ENCODE results near the gene ARMCX4. TPM values are rescaled to one million over a fixed set of nuclear protein-coding genes. Genes with fewer than 3 reads are reported as not detected.

Gene ARMCX4
- total and polyA plus RNA-seq, 9 of the 15 experiments (the other 6 are each of a cell fraction or from before 2014, with no cell fraction given), result 0.11 TPM; not detected in 8

DNA sequence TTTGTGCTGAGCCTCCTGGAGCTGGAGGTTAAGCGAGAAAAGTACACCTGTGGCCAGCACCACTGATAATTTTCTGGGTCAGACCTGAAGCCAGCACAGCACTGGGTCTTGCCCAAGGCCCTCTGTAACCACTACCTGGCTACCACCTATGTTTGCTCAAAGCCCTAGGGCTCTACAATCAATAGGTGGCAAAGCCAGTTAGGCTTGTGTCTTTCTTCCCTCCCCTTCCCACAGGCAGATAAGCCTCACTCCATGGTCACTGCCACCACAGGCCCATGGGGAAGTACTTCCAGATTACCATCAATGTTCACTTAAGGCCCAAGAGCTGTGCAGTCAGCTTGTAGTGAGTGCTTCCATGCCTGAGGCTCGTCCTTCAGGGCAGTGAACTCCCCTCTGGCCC is 35.2 kb upstream of the ARMCX4 start:
- FAIRE-seq, result no peak
- ChIA-PET CTCF (ENCODE audit: low intra/inter-chr PET ratio) (no interaction called here), POLR2A (no interaction called here)
- Histone ChIP-seq H3K9ac (ENCODE audit: insufficient read depth in 1 of 2, low read depth in 2 of 2, low read length in 2 of 2) (no peak overlapping the region), H3K4me1 (replicated peaks in 1 of 2; ENCODE audit: control insufficient read depth in 2 of 2, insufficient read depth in 2 of 2, low read length in 2 of 2) (no peaks in the 10 kb centered on the region; a peak in 1 of 5 replicates), H3K4me2 (ENCODE audit: insufficient read depth, low read length) (no peak overlapping the region), H3K9me1 (ENCODE audit: control insufficient read depth, insufficient read depth, low read length) (no peaks in the 10 kb centered on the region), H3K36me3 (ENCODE audit: control insufficient read depth, insufficient read depth, low read length) (no peaks in the 10 kb centered on the region), H3K9me3 (replicated peaks; ENCODE audit: control insufficient read depth, insufficient read depth, low read depth, low read length) (no peaks in the 10 kb centered on the region), H3K27me3 (ENCODE audit: control insufficient read depth in 2 of 2, insufficient read depth in 2 of 2, low read length in 2 of 2) (no peaks in the 10 kb centered on the region), H2AFZ (ENCODE audit: low read depth, low read length) (no peak overlapping the region), H4K20me1 (replicated peaks; ENCODE audit: control insufficient read depth, insufficient read depth, low read length) (no peaks in the 10 kb centered on the region), H3K4me3 (no peak overlapping the region), H3K27ac (ENCODE audit: extremely low read depth, low read depth, low read length) (no peak overlapping the region), H3K79me2 (ENCODE audit: control insufficient read depth, insufficient read depth, low read length) (no peaks in the 10 kb centered on the region)
- WGBS (ENCODE audit: insufficient coverage, low coverage, missing lambda C conversion rate), result 0% methylated on average over 2 of the region's 2 CpGs
- no peak for ATAC-seq
- in situ Hi-C loops (cut with MboI) (no loop called here), intact Hi-C loops (cut with micrococcal nuclease) (no loop called here)
- DNase-seq (ENCODE audit: extremely low read depth in 1 of 4, low spot score in 3 of 4), result no peak
- no TSS peak for BruUV-seq (replicated peaks)
- TF ChIP-seq OTX1 (CRISPR knock-in tag; IDR thresholded peaks at IDR 0.05) (no peak), COPS2 (conservative IDR thresholded peaks at IDR 0.05) (no peak), ZNF695 (CRISPR knock-in tag; IDR thresholded peaks at IDR 0.05) (no peak), SRSF1 (IDR thresholded peaks at IDR 0.05; ENCODE audit: low read depth, low read length) (no peak), RB1 (IDR thresholded peaks at IDR 0.05; ENCODE audit: low read depth) (no peak), PHF21A (IDR thresholded peaks at IDR 0.05; ENCODE audit: borderline replicate concordance, low read depth) (no peak), SIN3B (IDR thresholded peaks at IDR 0.05; ENCODE audit: low read depth) (no peak), TEAD2 (tag; IDR thresholded peaks at IDR 0.05) (no peak), ZC3H8 (IDR thresholded peaks at IDR 0.05) (no peak), ATF1 (CRISPR knock-in tag; IDR thresholded peaks at IDR 0.05) (no peak), ATF1 (tag; IDR thresholded peaks at IDR 0.05) (no peak), NFE2 (IDR thresholded peaks at IDR 0.05; ENCODE audit: low read depth) (no peak), PURB (CRISPR knock-in tag; IDR thresholded peaks at IDR 0.05; ENCODE audit: low read depth) (no peak), JUND (IDR thresholded peaks at IDR 0.05; ENCODE audit: borderline replicate concordance, low read depth, low read length) (no peak), JUND (tag; IDR thresholded peaks at IDR 0.05; ENCODE audit: borderline replicate concordance, low read depth, low read length) (no peak)
- TF ChIP-seq, protein P1, sequence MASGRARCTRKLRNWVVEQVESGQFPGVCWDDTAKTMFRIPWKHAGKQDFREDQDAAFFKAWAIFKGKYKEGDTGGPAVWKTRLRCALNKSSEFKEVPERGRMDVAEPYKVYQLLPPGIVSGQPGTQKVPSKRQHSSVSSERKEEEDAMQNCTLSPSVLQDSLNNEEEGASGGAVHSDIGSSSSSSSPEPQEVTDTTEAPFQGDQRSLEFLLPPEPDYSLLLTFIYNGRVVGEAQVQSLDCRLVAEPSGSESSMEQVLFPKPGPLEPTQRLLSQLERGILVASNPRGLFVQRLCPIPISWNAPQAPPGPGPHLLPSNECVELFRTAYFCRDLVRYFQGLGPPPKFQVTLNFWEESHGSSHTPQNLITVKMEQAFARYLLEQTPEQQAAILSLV (tag; IDR thresholded peaks at IDR 0.05), result no peak
- TF ChIP-seq, protein P2, sequence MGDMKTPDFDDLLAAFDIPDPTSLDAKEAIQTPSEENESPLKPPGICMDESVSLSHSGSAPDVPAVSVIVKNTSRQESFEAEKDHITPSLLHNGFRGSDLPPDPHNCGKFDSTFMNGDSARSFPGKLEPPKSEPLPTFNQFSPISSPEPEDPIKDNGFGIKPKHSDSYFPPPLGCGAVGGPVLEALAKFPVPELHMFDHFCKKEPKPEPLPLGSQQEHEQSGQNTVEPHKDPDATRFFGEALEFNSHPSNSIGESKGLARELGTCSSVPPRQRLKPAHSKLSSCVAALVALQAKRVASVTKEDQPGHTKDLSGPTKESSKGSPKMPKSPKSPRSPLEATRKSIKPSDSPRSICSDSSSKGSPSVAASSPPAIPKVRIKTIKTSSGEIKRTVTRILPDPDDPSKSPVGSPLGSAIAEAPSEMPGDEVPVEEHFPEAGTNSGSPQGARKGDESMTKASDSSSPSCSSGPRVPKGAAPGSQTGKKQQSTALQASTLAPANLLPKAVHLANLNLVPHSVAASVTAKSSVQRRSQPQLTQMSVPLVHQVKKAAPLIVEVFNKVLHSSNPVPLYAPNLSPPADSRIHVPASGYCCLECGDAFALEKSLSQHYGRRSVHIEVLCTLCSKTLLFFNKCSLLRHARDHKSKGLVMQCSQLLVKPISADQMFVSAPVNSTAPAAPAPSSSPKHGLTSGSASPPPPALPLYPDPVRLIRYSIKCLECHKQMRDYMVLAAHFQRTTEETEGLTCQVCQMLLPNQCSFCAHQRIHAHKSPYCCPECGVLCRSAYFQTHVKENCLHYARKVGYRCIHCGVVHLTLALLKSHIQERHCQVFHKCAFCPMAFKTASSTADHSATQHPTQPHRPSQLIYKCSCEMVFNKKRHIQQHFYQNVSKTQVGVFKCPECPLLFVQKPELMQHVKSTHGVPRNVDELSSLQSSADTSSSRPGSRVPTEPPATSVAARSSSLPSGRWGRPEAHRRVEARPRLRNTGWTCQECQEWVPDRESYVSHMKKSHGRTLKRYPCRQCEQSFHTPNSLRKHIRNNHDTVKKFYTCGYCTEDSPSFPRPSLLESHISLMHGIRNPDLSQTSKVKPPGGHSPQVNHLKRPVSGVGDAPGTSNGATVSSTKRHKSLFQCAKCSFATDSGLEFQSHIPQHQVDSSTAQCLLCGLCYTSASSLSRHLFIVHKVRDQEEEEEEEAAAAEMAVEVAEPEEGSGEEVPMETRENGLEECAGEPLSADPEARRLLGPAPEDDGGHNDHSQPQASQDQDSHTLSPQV (IDR thresholded peaks at IDR 0.05), result no peak

All from K562 (cell line).